LNCaP clone FGC (cell line): Measurements from ENCODE around the gene COX11.

ENCODE experiments used
- DNase-seq: peaks from one replicate; pipeline ENCODE4 v3.0.0-alpha.2; 2011; ENCODE audit warnings: low read depth
- H3K4me3 ChIP-seq: 2 replicates; pipeline ENCODE4 v1.5.1; 2011; ENCODE audit warnings: mild to moderate bottlenecking, low read depth, low read length, control low read depth
- CTCF ChIP-seq: IDR thresholded peaks from 2 replicates; pipeline ENCODE4 v1.5.1; 2012; ENCODE audit warnings: mild to moderate bottlenecking; ENCODE audit not compliant: control insufficient read depth, insufficient read depth; ENCODE audit errors: extremely low read depth

The COX11 gene

DNA sequence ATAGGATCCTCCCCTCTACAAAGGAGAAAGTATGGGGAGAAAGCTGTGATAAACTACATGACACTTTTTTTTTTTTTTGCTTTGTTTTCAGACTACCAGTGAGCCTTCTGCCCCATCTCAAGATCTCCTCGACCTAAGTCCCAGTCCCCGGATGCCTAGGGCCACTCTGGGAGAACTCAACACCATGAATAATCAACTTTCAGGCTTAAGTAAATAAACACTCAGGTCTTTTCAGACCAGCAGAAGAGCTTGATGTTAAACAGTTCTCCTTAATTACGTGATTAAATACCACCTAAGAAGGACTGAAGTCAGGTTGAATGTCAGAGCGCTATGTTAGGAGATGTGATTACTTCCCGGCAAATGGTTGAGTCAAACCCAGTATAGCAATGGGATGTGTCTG, 31.4 kb downstream of the COX11 start:
- H3K4me3 ChIP-seq, result no peak overlapping the region
- no peak for TF ChIP-seq CTCF
- DNase-seq, result no peak

GRCh38 chr17:54935471-54935870, 33.0 kb downstream of the COX11 start:
- no peak for TF ChIP-seq CTCF
- DNase-seq, result no peak
- H3K4me3 ChIP-seq, result no peak overlapping the region

DNA sequence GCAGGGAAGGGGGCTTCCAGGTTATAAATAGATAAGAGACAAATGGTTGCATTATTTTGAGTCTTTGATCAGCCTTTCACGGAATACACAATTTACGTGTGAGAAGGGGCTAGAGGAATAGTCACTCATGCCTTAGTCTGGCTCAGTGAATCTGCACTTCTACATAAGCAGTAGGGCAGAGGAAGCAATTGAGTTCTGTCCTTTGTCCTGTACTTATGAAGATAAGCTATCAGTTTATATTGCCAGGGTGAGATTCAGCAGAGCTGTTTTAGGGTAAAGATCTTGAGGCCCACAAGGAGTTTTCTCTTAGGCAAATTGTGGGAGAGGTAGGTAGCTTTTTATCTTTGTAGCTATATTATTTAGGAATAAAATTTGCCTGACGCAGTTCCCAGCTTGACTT, 34.5 kb downstream of the COX11 start:
- DNase-seq, result no peak
- no peak for TF ChIP-seq CTCF
- no peak overlapping the region for H3K4me3 ChIP-seq

- no peak for DNase-seq
- H3K4me3 ChIP-seq, result no peak overlapping the region
- TF ChIP-seq CTCF, result no peak
Measured at GRCh38 chr17:54932711-54933110, 35.7 kb downstream of the COX11 start.

- TF ChIP-seq CTCF, result no peak
- H3K4me3 ChIP-seq, result no peak overlapping the region
- DNase-seq, result no peak
Measured at GRCh38 chr17:54927525-54927924, 40.9 kb downstream of the COX11 start.

- no peak for DNase-seq
- TF ChIP-seq CTCF, result no peak
- no peak overlapping the region for H3K4me3 ChIP-seq
Measured at GRCh38 chr17:54924405-54924804, 44.0 kb downstream of the COX11 start.

- H3K4me3 ChIP-seq, result no peak overlapping the region
- no peak for DNase-seq
- no peak for TF ChIP-seq CTCF
Measured at GRCh38 chr17:54920819-54921218, 47.6 kb downstream of the COX11 start.
